Lower leg skin (tissue), 3 donors: ENCODE data around the gene PCCA.

Source experiments
- CTCF ChIP-seq, 3 donors: fragments of 450-650 bp; IDR thresholded peaks; one replicate each; pipeline ENCODE4 v1.5.1; 2016; ENCODE audit warnings: antibody characterized with exemption in 3 of 3, mild to moderate bottlenecking in 3 of 3, moderate library complexity in 2 of 3
- POLR2A ChIP-seq, 2 donors: fragments of 450-650 bp; IDR thresholded peaks; one replicate each; pipeline ENCODE4 v1.6.1; 2016 to 2017; ENCODE audit warnings: antibody characterized with exemption in 2 of 2, mild to moderate bottlenecking in 1 of 2, moderate library complexity in 1 of 2

- no peak for TF ChIP-seq CTCF (IDR thresholded peaks at IDR 0.05)
- no peak for TF ChIP-seq POLR2A (IDR thresholded peaks at IDR 0.05)
Observed at GRCh38 chr13:100089465-100090032, 656 bp downstream of the PCCA start.
